Measurements from ENCODE around the gene SLC25A23.

Gene SLC25A23

GRCh38 chr19:6471076-6471475 lies 11.5 kb upstream of the SLC25A23 start:
- no peak for FAIRE-seq
- no peak for DNase-seq (ENCODE audit: insufficient read length, low spot score)
- TF ChIP-seq CTCF (IDR thresholded peaks at IDR 0.05; ENCODE audit: insufficient read depth, missing control alignments), result no peak

- no peak for TF ChIP-seq CTCF (IDR thresholded peaks at IDR 0.05; ENCODE audit: insufficient read depth, missing control alignments)
- no peak for FAIRE-seq
- no peak for DNase-seq (ENCODE audit: insufficient read length, low spot score)
These were observed 10.6 kb upstream of the SLC25A23 start for GRCh38 chr19:6470173-6470572.

GRCh38 chr19:6467384-6467783 lies 7.8 kb upstream of the SLC25A23 start:
- no peak for TF ChIP-seq CTCF (IDR thresholded peaks at IDR 0.05; ENCODE audit: insufficient read depth, missing control alignments)
- DNase-seq (ENCODE audit: insufficient read length, low spot score) (no peak), FAIRE-seq (no peak)

GRCh38 chr19:6466526-6467248 lies 7.1 kb upstream of the SLC25A23 start:
- FAIRE-seq (no peak), DNase-seq (ENCODE audit: insufficient read length, low spot score) (no peak)
- TF ChIP-seq CTCF (IDR thresholded peaks at IDR 0.05; ENCODE audit: insufficient read depth, missing control alignments), result no peak

- no peak for FAIRE-seq
These were observed 6.1 kb upstream of the SLC25A23 start for GRCh38 chr19:6465663-6466062.

GRCh38 chr19:6465006-6465405 lies 5.4 kb upstream of the SLC25A23 start:
- FAIRE-seq (no peak), DNase-seq (ENCODE audit: insufficient read length, low spot score) (no peak)
- TF ChIP-seq CTCF (IDR thresholded peaks at IDR 0.05; ENCODE audit: insufficient read depth, missing control alignments), result no peak

More at GRCh38 chr19:6465663-6466062, 6.1 kb upstream of the SLC25A23 start:
- no peak for DNase-seq (ENCODE audit: insufficient read length, low spot score)
- no peak for TF ChIP-seq CTCF (IDR thresholded peaks at IDR 0.05; ENCODE audit: insufficient read depth, missing control alignments)

- no peak for TF ChIP-seq CTCF (IDR thresholded peaks at IDR 0.05; ENCODE audit: insufficient read depth, missing control alignments)
- FAIRE-seq (no peak), DNase-seq (ENCODE audit: insufficient read length, low spot score) (no peak)
These were observed 4.7 kb upstream of the SLC25A23 start, which contains the start of gene CRB3 for GRCh38 chr19:6464070-6464873. CRB3 (plus strand) TSS chr19:6464271; CDS start chr19:6464702, 431 bp downstream.
